ENCODE measurements around the gene RASGRF2.

RASGRF2 gene

GRCh38 chr5:81006231-81006630, 46.1 kb downstream of the RASGRF2 start:
- POLR2A ChIA-PET = no interaction called here
- H3K4me3 ChIP-seq (ENCODE audit: low read depth, low read length) = no peak overlapping the region
- TF ChIP-seq CTCF (IDR thresholded peaks at IDR 0.05; ENCODE audit: insufficient read depth, low read length, missing control alignments) = no peak
- CTCF ChIA-PET = no interaction called here
- no peak for DNase-seq (ENCODE audit: low read depth, low spot score)

GRCh38 chr5:81006947-81007636, 46.9 kb downstream of the RASGRF2 start:
- TF ChIP-seq CTCF (IDR thresholded peaks at IDR 0.05; ENCODE audit: insufficient read depth, low read length, missing control alignments) = no peak
- no peak overlapping the region for H3K4me3 ChIP-seq (ENCODE audit: low read depth, low read length)
- ChIA-PET POLR2A (no interaction called here), CTCF (no interaction called here)
- DNase-seq (ENCODE audit: low read depth, low spot score) = no peak

GRCh38 chr5:81007637-81008027, 47.5 kb downstream of the RASGRF2 start:
- ChIA-PET POLR2A (no interaction called here), CTCF (no interaction called here)
- H3K4me3 ChIP-seq (ENCODE audit: low read depth, low read length) = no peak overlapping the region
- DNase-seq (ENCODE audit: low read depth, low spot score) = no peak
- TF ChIP-seq CTCF (IDR thresholded peaks at IDR 0.05; ENCODE audit: insufficient read depth, low read length, missing control alignments) = no peak

GRCh38 chr5:81010336-81011169, 50.4 kb downstream of the RASGRF2 start:
- CTCF ChIA-PET = no interaction called here
- TF ChIP-seq CTCF (IDR thresholded peaks at IDR 0.05; ENCODE audit: insufficient read depth, low read length, missing control alignments) = no peak
- no peak overlapping the region for H3K4me3 ChIP-seq (ENCODE audit: low read depth, low read length)
- POLR2A ChIA-PET = no interaction called here
- no peak for DNase-seq (ENCODE audit: low read depth, low spot score)

- ChIA-PET POLR2A (no interaction called here), CTCF (no interaction called here)
- no peak overlapping the region for H3K4me3 ChIP-seq (ENCODE audit: low read depth, low read length)
- no peak for TF ChIP-seq CTCF (IDR thresholded peaks at IDR 0.05; ENCODE audit: insufficient read depth, low read length, missing control alignments)
- DNase-seq (ENCODE audit: low read depth, low spot score) = no peak
Observed at GRCh38 chr5:81014348-81014747, 54.2 kb downstream of the RASGRF2 start.

- CTCF ChIA-PET = interaction anchor here (1.1 kb wide), 1 partner anchor 179 kb away, joined by 3 read pairs; no protein-coding TSS in a partner anchor
Observed at GRCh38 chr5:81016116-81016515, 56.0 kb downstream of the RASGRF2 start.

More at GRCh38 chr5:81016116-81016515, 56.0 kb downstream of the RASGRF2 start:
- TF ChIP-seq CTCF (IDR thresholded peaks at IDR 0.05; ENCODE audit: insufficient read depth, low read length, missing control alignments) = no peak
- POLR2A ChIA-PET = no interaction called here
- H3K4me3 ChIP-seq (ENCODE audit: low read depth, low read length) = no peak overlapping the region
- no peak for DNase-seq (ENCODE audit: low read depth, low spot score)

Measured in AG04449 (cell line).